Right renal pelvis (tissue), 4 donors: ENCODE data around the gene GDA. TPM values are rescaled to one million over a fixed set of nuclear protein-coding genes. Genes with fewer than 3 reads are reported as not detected.
"Not testable (repeated sequence)": the region's sequence is repeated elsewhere in the genome, so short reads cannot be mapped to it uniquely, and the experiment has no call there.

Experiments
- DNase-seq, 4 donors: peaks; one replicate each; pipeline ENCODE4 v3.0.0-alpha.2; 2013; ENCODE audit warnings: low read depth in 4 of 4, low spot score in 3 of 4, missing footprints in 1 of 4
- polyA plus RNA-seq, 4 donors: library from polyadenylated mRNA; unstranded; fragments of 120-200 nt; gene quantifications; one replicate each; pipeline ENCODE4 v1.2.1, GENCODE V29; 2013; ENCODE audit not compliant: insufficient read length in 4 of 4

Gene GDA
- polyA plus RNA-seq, 4 donors: 0.27 to 0.58 (median 0.31) TPM

DNA sequence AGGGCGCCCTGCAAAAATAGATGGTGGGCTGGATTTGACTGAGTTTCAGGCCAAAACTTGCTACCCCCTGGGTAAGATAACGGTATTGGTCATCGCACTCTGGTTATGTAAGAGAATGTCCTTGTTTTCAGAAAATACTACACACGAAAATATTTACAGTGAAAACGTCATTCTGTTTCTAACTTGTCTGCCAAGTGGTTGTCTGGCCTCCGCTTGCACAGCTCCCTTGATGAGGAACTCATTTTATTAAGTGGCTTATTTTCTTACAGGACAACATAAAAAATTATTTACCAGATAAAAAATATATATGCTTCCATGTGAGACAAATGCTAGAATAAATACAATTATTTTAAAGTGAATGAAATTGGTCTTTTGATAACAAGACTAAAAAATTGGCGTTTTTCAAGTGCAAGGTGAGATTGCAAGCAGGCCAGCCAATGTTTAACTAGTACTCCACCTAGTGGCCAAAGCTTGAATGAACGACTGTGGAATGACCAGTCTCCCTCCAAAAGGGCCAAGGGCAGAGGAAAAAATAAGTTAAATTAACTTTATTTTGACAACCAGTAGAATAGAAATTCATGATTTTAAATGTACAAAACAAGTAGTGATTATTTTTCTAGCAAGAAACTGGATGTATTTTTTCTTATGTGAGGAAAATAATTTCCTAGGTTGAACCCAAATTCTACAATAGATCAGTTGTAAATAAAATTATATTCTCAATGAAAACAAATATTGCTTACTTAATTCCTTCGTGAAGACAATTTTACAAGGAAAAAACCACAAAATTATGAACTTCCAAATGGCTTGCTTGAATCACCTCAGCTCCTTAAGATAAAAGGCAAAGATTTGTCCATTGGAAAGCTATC lies 122.6 kb downstream of the GDA start:
- DNase-seq: peak in 2 of 4 donors; percentile 44 to 49

DNA sequence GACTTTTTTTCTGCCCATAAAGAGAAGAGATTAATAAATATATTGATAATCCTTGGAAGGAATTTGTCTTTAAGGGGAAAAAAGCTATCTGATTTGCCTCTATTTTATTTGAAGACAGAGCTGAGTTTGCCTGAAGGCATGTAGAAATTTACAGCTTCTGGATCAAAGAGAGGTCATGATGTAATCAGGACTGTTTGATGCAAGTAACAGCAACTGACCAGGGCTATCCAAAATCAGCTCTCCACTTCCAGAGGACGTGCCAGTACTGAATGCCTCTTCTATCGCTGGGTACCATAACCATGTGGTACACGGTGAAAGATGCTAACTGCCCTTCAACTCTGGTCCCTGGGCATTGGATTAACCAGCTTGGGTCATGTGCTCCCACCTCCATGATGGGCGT lies 125.2 kb downstream of the GDA start:
- DNase-seq: no peak

DNA sequence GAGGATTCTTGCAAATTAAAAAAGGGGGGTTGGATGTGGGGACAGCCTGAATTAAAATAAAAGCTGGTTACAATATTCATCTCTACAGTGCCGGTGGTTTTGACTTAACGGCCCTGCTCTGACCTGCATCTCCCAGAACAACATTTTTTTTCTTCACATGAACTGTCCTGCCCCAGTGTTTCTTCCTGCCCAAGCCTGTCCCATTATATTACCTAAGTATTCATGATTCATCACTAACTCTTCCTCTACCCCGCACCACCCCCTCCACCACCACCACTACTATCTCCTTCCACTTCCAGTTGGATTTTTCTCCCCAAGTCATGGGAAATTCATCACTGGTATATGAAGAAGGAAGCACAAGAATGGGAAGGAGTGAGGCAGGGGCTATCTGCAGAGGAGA lies 125.7 kb downstream of the GDA start:
- no peak for DNase-seq

DNA sequence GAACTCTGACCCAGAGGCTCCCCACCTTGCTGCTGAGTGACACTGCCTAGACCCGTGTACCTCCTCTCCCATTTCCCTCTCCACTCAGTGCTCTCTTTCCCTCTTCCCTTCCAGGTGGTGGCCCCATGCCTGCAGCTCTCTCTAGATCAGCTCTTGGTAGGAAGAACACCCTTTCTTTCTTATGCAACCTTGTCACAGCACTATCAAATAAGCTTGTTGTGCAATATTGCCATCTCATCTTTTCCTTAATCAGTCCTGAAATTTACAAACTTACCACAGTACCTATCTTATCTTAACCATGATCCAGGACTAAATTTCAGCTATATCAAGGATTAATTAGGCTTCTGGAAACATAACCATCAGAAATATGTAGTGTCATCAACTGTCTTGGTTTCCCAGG lies 127.2 kb downstream of the GDA start:
- DNase-seq: no peak

DNA sequence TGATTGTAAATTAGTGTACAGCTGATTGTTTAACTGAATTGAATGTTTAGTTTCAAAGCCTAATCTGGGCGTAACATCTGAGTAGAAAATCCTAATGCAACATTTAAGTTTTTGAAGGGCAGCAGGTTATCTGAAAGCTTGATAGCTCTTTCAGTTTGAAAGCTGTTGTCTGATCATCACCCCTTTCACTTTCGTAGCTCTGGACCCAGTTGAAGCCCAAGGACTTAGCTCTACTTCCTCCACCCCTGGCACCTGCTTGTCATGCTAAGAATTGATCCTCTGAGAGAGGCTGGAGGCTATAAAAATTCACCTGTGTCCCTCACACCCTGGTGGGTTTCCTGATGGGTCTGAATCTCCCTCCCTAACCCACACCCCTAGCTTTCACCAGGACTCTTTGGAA lies 129.7 kb downstream of the GDA start:
- no peak for DNase-seq

DNA sequence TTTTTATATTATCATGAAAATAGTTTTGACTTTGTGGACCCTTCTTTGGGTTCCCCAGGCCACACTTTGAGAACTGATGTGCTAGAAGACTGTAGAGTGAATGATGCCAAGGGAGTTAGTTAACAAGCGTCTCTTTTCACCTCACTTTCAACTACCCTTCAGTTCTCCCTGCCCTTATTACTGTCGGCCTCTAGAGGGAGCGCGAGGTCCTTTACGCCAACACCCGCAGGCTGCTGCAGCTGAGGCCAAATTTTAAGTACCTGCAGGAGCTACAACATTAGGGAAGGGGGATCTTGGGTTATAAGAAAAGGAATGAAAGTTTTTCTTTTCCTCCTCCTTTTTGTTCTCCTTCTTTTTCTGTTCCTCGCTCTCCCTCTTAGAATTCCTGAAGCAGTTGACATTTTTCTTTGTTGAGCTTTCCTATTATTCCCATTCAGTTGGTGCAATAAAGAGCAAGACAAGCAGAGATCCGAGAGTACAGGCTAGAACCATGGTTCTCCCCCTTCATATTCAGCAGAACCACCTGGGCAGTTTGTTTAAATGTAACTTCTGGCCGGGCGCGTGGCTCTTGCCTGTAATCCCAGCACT lies 131.8 kb downstream of the GDA start:
- DNase-seq: peak in 3 of 4 donors; percentile 52 to 57 (median 57)

DNA sequence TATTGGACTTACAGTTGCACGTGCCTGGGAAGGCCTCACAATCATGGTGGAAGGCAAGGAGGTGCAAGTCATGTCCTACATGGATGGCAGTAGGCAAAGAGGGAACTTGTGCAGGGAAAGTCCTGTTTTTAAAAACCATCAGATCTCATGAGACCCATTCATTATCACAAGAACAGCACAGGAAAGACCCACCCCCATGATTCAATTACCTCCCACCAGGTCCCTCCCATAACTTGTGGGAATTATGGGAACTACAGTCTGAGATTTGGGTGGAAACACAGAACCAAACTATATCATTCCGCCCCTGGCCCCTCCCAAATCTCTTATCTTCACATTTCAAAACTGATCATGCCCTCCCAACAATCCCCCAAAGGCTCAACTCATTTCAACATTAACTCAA lies 140.2 kb downstream of the GDA start:
- DNase-seq: no peak

DNA sequence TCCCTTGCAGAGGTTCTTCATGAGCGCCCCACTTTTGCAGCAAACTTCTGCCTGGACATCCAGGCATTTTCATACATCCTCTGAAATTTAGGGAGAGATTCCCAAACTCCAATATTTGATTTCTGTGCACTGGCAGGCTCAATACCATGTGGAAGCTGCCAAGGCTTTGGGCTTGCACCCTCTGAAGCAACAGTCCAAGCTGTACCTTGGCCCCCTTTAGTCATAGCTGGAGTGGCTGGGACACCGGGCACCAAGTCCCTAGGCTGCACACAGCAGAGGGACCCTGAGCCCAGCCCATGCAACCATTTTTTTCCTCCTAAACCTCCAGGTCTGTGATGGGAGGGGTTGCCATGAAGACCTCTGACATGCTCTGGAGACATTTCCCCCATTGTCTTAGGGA lies 141.1 kb downstream of the GDA start:
- DNase-seq: no peak

DNA sequence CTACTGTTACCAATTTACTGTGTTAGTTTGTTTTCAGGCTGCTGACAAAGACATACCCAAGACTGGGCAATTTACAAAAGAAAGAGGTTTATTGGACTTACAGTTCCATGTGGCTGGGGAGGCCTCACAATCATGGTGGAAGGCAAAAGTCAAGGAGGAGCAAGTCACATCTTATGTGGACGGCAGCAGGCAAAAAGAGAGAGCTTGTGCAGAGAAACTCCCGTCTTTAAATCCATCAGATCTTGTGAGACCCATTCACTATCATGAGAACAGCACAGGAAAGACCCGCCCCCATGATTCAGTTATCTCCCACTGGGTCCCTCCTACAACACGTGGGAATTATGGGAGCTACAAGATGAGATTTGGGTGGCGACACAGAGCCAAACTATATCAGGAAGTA lies 142.3 kb downstream of the GDA start:
- not testable (repeated sequence) for DNase-seq

DNA sequence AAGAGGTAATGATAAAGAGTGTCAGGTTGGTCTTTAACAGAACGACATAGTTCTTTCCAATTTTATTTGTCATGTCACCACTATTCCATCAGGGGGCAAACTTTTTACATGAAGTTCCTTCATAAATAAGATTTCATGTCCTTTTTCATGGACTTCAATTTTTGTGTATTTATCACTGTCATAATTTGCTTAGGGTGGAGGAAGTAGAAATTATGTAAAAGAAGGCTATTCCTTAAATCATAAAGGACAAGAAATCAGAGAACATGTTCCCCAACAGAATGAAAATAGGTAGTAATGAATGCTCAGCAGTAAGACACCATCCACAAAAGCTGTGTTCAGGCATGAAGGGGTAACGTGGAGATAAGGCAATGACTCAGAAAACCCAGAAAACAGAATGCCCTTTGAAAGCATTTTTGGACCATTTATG lies 143.0 kb downstream of the GDA start:
- DNase-seq: no peak

DNA sequence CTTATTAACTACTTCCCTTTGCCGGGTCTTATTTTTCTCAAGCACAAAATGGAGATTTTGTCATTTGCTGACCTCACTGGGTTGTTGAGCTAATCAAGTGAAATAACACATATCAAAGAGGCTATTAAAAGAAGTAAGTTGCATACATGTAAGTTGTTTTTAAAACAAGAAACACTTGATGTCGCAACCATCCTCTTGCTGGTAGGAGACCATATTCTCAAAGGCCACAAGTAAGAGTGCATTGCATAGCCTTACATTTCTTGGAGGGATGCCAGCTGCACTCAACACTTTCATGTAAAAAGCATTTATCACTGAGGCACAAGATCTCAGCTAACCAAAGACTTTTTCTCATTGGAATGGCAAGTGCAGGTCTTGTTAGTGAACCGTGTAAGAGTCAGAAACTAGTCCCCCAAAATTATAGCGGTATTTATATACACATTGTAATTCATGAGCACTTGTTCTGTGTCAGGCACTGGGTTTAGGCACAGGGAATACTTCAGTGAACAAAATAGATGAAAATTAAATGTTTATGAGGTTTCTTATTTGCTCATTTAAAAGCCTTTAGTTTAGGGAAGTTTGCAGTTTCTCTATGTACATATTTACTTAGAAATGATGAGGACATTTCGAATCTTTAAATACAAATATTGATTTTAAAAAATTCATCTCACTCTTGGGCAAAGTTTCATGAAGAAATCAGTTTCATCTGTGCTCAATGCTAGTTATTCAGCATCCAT lies 143.8 kb downstream of the GDA start:
- no peak for DNase-seq

DNA sequence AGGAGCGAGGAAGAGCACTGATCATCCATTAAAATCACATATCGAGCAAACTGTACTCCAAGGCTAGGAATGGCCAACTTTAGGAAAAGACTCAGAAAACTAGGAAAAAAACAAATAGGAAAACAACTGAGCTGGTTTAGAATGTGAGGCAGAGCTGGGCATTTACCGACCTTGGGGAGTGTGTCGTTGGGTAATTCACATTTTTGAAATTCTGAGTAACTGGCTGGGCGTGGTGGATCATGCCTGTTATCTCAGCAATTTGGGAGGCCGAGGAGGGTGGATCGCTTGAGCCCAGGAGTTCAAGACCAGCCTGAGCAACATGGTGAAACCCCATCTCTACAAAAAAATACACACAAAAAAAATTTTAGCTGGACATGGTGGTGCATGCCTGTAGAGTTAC lies 145.7 kb downstream of the GDA start:
- DNase-seq: no peak

DNA sequence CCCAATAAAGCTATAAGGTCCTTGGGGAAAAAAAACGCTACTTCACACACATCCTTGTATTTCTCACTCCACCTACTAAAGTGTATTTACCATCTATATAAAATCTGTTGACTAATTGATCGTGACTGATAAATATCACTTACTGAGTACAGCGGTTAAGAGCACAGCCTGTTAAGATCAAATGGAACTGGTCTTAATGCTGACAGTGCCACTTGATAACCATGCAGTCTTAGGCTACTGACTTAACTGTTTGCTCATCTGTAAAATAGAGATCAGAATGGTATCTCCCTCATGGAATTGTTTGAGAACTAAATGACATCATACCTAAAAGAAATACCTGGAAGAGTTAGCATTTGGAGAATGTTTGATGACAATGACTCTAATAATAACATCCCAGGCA lies 148.3 kb downstream of the GDA start:
- no peak for DNase-seq

DNA sequence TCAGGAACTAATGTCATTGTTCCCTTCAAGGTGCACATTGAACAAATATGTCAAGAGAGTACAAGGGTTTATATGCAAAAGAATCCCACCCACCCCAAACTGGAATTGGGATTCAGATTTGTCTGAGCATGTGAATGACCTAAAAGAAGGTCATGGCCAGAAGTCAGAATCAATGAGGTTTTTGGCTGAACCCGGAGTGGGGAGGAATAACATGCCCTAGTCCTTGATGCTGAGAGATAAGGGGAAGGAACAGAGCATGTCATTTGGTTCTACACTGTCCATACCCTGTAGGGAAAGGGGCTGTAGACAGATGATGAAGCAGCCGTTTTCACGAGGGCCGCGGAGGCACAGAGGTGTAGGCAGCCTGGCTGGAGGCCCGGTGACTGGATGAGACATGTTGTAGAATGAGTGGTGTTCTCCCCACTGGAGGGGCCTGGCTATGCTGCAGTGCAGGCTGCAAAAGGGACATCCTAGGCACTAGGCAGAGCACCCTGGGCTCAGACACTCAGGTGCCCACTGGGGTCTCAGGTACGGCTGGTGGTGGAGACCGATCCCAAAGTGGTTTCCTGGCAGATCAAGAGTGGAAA lies 149.9 kb downstream of the GDA start:
- no peak for DNase-seq

DNA sequence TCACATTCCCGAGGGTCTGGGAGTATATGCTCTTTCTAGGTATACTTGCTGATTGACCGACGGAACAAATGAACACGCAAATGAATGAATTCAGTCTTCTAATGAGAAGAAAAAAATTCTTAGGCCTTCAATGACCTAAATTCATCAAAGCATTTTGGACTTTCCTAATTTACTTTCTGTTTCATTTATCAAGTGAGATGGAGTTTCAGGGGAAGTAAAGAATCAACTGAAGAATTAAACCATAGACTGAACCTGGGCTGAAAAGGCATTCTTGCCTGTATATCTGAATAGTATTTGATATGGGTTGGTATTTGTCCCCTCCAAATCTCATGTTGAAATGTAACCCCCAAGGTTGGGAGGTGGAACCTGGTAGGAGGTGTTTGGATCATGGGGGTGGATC lies 151.6 kb downstream of the GDA start:
- DNase-seq: no peak

Other genes with a start within 250 kb of the GDA start
- gene ABHD17B, start 238.2 kb upstream of the GDA start, polyA plus RNA-seq: 10 to 100 TPM; 29.8 to 34.3 (median 33.5) TPM
- 10 to 100 TPM; 16.5 to 18.9 (median 17.8) TPM for gene C9orf85, start 237.8 kb upstream of the GDA start, polyA plus RNA-seq
- not detected for gene C9orf57, start 88.8 kb upstream of the GDA start, polyA plus RNA-seq
- gene ZFAND5, start 215.8 kb downstream of the GDA start, polyA plus RNA-seq: 100 to 1,000 TPM; 188 to 232 (median 227) TPM